ENCODE data around the gene RIPK3. TPM values are rescaled to one million over a fixed set of nuclear protein-coding genes. Genes with fewer than 3 reads are reported as not detected.

RIPK3 gene
- total and polyA plus RNA-seq, 2 of the 8 experiments (the other 6 are each of a cell fraction or from before 2014, with no cell fraction given) = 0.24 to 0.39 TPM

DNA sequence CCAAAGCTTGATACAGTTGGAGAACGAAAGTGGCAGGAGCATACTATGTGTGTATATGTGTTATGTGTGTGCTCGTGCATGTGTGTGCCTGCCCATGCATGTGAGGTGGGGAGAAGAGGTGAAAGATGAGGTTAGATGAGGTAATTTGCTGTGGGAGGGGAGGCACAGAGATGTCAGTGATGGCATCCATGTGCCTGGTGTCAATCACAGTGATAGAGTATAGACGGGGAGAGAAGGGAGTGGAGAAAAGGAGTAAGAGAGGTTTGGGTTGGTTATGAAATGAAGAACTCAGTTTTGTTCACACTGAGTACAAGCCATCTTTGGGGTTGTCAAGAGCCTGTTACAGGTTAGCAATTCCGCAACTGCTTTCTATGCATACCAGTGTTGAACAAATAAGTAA, 44.4 kb upstream of the RIPK3 start (continued):
- TF ChIP-seq FOSL1 (IDR thresholded peaks at IDR 0.05; ENCODE audit: insufficient read depth, low read depth, low read length) = no peak
- no peak for TF ChIP-seq POU5F1 (IDR thresholded peaks at IDR 0.05; ENCODE audit: low read depth, low read length)
- no peak for TF ChIP-seq EGR1 (IDR thresholded peaks at IDR 0.05; ENCODE audit: borderline replicate concordance, low read depth, low read length)
